NCI-H69 (cell line): ENCODE measurements around the gene YAP1.

ENCODE experiments used
- DNase-seq: peaks from one replicate; lab custom pipeline; 2025; lab: John Stamatoyannopoulos, UW

YAP1 gene

DNA sequence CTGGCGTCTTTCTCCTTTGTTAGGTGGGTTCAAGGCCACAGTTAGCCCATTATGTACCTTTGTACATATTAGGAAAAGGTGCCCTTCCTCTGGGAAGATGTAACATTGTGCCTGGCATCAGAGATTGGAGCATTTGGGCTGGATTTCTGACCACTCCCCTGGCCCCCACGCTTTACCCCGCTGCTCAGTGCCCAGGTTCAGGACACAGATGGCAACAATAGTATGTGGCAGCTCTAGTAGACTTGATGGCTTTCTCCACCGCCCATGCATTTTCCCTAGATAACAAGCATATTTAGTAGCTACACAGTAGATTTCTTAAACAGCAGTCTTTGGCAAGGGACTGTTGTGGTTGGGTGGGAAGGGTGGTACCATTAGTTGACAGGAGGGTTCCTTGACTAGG lies 53.1 kb downstream of the YAP1 start:
- DNase-seq = no peak

DNA sequence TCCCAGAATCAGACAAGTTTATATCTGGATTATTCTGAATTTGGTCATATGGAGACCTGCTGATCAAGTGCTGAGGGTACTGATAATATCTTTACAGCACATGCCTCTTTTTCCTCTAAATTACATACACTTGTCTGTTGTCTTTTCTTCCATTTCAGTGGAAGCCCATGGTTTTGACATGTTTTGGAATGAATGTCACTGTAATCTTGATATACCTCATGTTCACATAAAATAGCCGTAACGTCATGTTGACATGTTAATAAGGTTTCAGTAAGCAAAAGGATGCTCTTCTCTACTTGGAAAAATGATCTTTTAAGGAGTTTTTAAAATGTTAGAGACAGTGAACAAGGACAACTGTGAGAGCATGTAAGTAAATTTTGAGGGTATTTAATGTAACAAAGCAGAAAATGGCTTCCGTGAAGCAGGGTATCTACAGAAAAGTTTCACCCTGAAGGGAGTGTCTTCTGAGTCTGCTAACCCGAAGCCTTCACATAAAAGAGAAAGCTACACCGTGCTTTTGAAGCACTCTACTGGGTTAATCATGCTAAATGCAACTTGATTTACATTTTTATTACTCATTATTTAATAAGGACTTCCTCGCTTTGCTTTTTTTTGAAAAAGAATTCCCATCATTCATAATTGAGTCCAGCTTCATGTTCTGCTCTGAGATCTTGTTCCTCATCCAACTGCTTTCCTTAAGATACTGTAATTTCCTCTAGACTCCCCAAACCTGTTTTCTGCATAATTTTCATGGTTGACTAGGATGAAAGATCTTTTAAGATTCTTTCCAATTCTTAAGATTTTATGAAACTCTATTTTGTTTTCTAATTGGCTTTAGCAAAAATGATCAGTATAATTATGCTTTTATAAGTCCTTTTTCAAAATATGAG lies 56.2 kb downstream of the YAP1 start:
- DNase-seq = no peak

DNA sequence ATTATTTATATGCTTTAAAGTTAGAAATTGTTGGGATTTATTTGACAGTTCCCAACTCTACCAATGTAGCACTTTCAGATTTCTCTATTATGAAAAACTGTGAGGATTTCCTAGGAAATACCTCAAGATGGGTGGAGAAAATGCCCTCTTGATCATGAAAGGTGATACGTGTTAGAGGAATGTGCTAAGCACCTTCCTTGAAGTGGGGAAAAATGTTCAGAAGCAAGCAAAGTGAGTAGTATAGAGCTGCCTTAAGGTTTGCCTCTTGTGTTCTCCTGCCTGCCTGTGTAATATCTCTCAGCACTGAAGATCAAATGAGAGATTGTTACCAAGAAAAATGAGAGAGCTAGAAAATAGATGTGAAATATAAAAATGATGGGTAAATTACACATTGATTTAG lies 58.2 kb downstream of the YAP1 start:
- no peak for DNase-seq

DNA sequence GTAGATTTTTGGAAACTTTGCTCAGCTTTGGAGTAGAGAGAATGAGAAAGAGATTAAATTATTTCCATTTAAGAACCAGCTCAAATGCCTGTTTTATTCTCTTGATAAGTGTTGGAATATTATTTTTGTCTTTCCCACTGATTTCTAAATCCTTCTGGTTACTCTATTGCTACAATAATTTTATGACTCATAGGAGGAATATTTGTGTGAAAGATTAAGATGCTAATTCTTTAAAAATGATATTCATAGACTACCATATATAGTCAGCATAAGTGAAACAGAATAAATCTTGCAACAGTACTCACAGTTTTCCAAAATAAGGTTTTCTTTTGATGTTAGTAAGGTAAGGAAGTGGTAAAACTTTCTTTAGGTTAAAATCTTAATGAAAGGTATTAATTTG lies 60.9 kb downstream of the YAP1 start:
- no peak for DNase-seq

DNA sequence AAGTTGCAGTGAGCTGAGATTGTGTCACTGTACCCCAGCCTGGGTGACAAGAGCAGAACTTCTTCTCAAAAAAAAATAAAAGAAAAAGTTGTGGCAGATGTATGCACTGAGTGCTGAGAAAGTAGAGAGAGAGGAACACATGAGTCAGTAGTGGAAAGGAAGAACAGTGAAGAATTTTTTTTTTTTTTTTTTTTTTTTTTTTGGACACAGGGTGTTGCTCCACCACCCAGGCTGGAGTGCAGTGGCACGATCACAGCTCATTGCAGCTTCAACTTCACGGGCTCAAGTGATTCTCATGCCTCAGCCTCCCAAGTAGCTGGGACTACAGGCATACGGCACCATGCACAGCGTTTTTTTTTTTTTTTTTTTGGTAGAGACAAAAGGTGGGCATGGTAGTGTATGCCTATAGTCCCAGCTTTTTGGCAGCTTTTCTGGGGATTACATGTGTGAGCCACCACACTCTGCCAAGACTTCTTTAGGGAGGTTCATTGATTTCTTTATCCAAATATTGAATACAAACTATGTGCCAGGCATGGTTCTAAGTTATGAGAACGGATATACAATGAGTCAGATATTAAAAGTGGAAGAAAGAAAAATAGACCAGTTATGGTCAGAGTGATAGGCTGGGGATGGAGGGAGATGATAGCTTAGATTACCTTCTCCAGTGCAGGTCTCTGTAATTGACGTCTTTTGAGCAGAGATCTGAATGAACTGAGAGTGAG lies 62.0 kb downstream of the YAP1 start:
- DNase-seq = no peak

DNA sequence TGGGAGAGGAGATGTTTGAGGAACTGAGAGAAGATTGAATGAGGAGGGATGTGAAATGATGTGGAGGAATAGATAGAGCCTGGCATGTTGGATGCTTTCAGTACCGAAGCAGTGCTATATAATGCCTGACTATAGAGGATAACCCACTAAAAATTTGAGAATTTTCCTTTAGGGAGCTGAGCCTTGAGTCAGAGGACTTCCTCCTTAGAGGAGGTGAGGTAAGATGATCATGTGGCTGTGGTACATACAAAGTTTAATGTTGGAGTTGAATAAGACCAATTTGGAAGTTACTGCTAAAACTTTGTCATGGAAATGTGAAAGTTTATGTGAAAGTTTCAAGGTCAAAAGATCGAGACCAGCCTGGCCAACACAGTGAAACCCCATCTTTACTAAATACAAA lies 66.9 kb downstream of the YAP1 start:
- no peak for DNase-seq

DNA sequence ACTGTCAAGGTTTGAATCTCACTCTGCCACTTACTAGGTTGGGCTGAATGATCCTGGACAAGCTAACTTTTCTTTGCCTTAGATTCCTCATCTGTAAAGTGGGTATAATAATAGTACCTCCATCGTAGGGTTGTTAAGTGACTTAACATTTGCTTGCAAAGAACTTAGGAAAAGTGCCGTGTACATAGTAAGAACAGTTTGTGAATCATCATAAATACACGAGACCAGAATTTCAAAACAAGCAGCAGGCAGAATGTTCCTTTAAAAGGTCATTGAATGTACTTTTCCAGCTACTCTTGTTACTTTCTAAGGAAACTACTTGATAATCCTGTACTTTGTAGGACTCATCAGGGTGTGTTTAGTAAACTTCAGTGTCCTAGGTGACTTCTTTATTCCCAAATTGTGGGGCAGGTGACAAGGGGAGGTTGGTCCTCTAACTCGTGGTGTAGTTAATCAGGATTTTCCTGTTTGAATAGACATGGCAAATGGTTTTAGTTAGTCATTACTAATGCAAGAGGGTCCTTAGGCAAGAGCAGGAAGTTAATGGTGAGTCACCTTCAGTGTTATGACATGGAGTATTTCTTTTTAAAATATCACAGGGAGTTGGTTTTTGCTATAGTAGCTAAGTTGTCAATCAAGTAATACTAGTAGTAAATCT lies 67.9 kb downstream of the YAP1 start:
- no peak for DNase-seq

DNA sequence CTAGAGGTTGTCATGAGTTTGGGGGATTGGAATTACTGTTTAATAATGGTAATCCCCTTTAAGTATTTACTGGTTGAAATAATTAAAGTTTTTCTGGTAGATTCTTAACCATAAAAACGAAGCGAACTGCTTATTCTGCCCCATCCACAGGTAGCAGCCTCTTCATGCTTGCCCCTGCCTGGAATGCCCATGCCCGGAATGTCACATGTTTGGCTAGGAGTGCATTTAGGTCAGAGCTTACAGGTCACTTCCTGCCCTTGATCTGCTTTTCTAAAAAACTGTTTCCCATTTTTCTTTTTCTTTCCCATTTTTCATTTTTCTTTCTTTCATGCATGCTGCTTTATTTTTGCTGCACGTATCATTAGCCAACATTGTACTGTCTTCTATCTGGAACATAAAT lies 69.1 kb downstream of the YAP1 start:
- no peak for DNase-seq

DNA sequence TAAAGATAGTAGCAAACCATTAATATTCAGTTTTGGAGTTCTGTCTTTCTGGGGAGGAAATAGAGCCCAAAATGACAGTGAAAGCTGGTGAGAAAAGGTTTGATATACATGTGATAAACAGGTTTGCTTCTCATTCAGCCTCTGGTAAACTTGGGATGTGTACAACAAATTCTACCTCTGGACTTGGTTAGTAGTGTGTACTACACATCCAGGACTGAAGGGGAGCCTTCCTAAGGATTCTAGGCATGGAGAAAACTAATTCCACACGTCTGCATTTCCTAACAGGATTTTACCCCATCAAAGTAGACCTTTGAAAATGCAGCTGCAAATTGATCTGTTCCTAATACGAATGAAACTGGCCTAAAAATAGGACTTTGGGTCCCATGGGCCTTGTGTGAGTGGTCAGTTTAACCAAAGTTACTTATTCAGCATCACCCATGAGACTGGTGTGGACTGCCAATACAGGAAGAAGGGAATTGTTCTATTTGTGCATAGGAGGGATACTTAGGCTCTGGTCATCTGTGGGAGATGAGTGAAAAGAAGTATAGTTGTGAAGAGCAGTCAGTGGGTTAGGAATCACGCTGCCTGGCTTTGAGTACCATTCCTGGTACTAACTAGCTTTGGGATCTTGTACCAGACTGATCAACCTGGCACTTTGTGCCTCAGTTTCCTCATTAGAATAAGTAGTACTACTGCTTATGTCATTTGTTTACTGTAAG lies 74.2 kb downstream of the YAP1 start:
- DNase-seq = no peak

DNA sequence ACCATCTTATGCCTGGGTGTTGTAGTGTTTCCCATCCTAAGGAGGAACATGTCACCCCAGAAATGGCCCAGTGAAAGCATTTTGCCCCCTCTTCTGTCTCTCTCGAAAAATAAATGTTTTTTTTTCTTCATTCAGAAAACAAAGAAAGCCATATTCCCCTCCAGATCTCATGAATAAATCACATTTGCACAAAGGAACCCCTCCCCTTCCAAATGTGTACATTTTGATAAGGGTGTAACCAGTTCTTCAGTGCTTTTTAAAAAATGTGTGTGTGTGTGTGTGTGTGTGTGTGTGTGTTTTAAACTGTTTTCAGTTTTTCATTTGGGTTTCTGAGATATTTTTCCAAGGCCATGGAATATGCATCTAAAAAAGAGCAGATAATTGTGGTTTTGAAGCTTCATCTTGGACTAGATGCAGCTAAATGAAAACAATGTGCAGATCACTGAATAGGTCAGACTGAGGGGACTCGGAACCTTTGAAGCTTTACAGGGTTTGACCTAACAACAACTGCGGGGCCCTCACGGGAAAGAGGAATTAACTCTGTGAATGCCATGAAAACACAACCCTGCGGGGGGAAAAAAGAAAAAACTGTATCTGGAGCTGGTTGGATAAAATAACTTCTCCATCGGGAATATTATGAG lies 76.4 kb downstream of the YAP1 start:
- DNase-seq = no peak

DNA sequence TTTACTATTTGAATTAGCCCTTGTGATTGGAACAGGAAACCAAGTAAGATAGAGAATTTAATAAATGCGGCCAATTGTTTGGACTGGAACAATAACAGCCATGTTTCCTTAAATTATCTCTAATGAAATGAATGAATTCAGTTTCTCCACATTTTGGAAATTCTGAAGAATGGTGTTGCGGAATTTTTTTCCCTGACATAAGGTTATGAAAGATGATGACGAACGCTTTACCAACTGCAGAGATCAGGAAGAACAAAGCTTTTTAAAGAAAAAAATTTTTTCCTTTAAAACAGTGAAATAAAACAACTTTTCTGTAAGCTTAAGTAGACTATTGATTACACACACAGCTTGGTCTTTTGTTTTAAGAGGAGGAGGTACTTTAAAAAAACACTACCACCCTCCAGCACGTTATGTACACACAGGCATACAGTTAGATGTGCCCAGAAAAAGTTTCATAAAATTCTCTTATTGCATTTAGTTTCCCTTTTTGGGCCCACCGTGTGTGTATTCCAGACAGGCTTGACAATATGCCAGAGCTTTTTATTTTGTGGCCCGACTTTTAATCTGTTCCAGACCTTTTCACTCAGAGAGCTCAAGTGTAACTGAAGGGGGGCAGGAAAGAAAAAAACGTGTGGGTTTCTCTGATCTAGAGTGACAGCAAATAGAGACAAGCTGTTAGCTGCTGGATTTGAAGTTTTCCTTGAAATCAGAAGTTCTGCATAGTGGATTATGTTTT lies 77.3 kb downstream of the YAP1 start:
- no peak for DNase-seq

DNA sequence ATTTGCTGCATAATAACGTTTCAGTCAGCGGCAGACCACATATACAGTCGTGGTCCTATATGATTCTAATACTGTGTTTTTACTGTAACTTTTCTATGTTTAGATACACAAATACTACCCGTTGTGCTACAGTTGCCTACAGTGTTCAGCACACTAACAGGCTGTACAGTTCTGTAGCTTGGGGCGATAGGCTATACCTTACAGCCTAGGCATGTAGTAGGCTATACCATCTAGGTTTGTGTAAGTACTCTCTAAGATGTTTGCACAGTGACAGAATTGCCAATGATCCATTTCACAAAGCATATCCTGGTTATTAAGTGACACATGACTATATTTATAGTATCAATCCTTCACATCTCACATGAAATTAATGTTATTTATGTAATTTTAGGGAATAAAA lies 78.2 kb downstream of the YAP1 start:
- no peak for DNase-seq

DNA sequence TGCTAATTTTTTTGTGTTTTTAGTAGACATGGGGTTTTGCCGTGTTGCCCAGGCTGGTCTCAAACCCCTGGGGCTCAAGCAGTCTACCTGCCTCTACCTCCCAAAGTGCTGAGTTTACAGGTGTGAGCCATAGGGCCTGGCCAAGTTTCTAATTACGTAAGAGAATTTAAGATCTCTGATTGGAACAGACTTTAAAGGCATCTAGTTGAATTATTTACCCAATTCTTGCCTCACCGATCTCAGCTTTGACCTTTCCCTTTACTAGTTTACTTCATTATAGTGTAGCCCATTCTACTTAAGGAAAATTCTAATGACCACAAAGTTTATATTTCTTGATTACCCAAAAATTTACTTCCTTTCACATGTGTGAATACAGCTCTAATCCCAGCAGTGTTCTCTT lies 81.6 kb downstream of the YAP1 start:
- DNase-seq = no peak

DNA sequence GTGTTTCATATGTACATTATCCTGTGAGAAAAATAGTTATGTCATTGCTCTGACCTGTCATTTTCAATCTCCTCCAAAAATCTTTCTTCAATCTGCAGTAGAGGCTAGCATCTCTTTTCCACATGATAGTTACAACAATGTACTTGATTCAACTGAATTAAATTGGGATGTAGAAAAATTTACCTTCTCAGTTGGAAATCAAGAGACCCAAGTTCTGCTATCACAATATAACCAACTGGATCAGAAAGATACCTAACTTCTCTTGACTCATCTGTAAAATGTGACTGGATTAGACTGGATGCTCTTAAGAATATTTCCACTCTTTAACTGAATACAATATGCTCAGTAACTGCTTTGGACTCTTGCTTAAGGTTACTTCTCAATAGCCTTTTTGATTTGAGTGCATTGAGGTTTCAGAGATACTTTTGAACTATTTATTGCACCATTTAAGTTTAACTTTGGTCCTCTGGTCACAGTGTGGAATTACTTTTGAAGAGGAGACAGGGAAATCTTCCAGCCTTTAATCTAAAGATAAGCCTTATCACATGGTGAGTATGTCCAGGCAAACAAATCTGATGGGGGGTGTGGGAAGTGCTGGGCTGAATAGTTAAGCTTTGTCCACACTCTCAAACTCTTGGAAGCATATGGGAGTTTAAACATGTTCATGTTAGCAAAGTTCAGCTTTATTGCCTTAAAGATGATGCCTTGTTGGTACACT lies 82.3 kb downstream of the YAP1 start:
- no peak for DNase-seq

DNA sequence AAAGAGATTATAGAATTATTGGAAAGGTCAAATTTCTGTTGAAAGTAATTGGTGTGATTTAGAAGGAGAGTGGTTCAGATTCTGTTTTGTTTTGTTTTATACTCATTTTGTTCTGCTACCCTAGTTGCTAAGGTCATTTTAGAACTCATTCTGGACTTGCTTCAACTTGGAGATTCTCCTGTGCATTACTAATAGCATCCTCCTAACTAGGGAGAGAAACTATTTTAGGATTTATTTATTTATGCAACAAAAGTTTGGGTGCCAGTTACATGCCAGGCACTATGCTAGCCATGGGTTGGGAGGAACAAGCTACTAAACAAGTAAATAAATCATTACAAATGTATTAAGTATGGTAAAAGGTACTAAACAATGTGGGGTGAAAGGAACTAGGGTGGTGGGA lies 84.0 kb downstream of the YAP1 start:
- no peak for DNase-seq

DNA sequence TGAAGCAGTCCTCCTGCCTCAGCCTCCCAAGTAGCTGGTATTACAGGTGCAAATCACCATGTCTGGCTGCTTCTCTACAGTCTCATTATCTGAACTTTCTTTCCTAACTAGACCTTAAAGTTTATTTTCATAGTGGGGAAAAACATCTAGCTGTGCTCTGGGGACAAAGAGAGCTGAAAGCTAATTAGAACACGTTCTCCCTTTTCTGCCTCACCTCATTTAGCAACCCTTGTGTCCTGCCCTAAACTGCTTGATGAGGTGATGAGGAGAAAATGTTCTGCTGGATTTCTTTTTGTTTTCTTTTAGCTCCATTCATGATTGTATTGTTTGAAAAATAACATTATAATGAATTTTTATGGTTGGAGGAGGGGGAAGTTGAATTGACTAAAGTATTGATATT lies 84.7 kb downstream of the YAP1 start:
- no peak for DNase-seq

DNA sequence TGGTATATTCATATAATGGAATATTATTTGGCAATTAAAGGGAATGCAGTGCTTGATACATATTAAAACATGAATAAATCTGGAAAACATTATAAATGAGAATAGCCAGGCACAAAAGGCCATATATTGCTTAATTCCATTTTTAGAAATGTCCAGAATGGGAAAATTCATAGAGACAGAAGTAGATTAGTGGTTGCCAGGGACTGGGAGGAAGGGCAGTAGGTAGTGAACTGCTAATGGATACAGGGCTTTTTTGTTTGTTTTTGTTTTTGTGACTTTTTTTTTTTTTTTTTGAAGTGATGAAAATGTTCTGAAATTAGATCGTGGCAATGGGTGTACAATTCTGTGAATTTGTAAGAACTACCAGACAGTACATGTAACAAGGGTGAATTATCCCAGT lies 86.1 kb downstream of the YAP1 start:
- DNase-seq = no peak

DNA sequence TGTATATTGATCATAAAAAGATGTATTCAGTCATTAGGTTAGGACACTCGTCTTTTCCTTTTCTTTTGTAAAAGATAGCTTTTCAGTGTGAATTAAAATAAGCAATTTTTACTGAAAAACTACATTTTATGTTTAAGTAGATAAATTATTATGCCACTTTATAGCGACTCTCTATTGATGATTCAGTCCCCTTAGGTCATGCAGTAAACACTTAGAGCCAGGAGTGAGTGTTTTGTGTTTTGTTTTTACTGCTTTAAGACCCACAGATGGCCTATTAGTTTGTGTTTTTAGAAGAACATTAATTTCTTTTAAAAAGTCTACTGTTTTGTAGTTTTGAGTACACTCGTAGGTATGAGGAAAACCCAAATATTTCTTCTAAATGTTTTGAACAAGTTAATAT lies 86.6 kb downstream of the YAP1 start:
- DNase-seq = no peak

DNA sequence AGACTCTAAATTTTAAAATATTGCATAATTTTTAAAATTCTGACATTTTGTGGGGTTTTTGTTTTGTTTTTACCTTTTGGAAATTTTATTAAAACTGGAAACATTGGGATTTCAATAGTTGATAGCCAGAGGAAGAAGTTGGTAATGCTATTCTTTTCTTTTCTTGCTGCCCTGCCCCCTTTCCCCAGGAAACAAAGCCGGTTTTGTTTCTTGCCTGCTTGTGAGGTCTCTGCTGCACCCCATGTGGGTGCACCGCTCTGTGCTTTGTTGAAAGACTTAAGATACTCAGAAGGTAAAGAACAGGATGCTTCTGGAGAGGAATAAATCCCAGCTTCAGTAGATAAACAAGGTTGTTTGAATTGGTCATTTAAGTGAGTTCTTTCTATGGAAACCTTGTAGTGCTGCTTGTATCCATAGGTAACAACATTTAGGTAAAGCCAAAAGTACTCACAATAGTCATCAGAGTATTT lies 87.5 kb downstream of the YAP1 start:
- no peak for DNase-seq

DNA sequence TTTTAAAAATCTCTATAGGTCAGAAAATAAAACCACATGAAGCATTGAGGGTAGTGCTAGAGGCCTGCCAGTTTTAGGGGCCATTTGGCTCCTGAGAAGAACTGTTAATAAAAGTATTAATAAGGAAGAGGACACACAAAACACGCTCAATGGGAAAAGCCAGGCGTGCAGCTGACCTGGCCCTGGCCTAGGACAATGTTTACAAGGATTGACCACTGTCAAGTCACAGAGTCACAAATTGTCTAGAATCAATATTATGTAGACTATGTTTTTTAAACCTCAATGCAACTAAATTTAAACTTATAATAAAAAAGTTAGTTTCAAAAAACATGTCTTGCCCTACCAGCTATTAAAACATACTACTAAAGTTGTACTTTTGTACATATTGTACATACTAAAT lies 89.4 kb downstream of the YAP1 start:
- DNase-seq = no peak
